NCI-H1694 treated with DMSO at 0.1 percent for 48 hours (cell line): ENCODE results near the gene GOLGA1.
"Not testable (repeated sequence)": the region's sequence is repeated elsewhere in the genome, so short reads cannot be mapped to it uniquely, and the experiment has no call there.

Source experiments
- DNase-seq: peaks from one replicate; lab custom pipeline; 2025; lab: John Stamatoyannopoulos, UW

The GOLGA1 gene

DNA sequence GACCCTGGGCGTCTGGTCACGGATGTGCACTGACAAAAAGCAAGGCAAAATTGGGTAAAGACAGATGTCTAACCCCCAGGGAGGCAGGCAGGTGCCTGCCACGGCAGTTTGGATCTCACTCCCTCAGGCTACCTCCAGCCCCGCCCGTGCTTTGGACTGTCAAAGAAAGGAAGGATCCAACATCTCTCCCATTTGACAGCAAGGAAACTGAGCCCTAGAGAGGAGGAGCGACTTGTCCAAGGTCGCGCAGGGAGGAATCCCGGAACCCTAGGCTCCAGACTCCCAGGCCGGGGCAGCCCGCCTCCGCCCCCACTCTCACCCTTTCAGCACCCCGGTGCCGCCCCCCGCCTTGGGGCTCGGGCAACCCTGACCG, 376 bp downstream of the GOLGA1 start:
- no peak for DNase-seq

DNA sequence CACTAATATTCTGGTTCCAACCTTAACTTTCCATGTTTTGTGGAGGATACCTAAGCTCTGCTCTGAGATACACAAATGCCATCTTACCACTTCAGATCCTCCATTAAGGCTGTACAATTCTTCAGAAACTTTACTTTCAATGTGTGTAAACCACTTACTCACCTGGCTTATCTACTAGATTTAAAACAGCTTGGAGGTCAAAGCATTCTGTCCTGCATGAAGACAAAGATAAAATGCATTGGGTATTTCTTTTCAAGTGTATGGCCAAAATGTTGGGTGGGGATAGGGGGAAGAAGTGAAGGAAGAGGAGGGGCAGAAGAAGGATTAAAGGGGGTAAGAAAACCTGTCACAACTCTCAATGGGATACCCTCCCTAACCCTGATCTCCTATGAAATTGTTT, 939 bp downstream of the GOLGA1 start:
- no peak for DNase-seq

DNA sequence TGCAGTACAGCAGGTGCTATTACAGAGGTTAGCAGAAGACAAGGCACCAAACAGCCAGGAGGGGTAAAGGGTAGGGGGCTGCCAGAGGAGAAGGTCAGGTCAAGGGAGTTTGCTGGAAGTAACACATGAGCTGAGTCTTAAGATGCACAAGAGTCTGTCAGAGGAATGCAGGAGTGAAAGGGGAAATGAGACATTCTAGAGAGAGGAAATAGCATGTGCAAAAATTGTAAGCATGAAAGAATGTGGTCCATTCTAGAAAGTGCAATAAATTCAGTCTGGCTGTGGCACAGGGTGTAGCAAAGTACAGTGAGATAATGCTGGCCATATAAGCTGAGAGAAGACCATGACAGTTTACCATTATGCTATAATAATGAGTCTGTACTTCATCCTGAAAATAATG, 6.6 kb downstream of the GOLGA1 start:
- DNase-seq = no peak

DNA sequence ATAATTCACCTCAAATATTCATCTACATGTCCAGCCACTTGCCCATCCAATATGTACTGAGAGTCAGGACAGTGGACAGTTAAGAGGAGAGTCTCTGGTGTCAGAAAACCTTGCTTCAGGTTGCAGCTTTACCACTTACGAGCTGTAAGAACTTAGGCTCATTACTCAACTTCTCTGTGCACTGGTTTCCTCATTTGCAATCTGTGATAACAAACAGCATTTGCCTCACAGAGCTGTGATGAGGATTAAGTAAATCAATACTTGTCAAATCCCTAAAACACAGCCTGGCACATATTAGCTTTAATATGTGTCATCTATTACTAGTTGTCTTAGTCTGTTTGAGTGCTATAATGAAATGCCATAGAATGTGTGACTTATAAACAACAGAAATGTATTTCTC, 8.6 kb downstream of the GOLGA1 start:
- DNase-seq = no peak

DNA sequence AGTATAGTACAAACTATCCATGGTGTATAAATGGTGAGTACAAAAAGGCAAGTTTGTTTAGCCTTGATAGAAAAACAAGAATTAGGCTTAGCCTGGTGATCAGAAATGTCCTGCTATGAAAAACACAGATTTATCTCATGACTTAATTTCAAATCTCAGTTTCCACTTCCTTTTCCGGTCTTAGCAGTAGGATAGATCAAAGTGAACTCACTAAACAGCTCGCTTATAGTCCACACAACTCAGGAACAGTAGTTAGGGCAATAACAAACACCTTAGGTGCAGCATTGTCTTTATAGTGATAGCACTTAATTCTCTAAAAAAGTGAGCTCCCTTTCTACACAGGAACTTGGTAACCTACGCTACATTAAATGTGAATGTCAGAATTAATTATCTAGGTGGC, 11.4 kb downstream of the GOLGA1 start:
- DNase-seq = no peak

DNA sequence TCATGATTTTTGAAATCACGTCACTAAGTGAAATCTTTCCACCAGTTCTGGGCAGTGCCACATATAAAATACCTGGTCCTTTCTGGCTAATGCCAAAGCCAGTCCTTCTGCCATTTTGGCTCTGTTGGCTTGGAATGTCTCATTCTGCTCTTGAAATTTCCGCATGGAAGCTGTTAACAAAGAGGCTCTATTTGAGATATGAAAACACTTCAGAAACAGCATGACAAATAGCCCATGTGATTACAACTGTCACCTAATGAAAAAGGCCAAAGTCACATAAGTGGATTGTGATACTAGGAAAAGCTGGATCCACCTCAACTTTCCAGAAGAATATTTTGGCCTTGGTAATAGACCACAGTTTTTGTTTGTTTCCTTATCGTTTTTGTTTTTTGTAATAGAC, 12.8 kb downstream of the GOLGA1 start:
- no peak for DNase-seq

DNA sequence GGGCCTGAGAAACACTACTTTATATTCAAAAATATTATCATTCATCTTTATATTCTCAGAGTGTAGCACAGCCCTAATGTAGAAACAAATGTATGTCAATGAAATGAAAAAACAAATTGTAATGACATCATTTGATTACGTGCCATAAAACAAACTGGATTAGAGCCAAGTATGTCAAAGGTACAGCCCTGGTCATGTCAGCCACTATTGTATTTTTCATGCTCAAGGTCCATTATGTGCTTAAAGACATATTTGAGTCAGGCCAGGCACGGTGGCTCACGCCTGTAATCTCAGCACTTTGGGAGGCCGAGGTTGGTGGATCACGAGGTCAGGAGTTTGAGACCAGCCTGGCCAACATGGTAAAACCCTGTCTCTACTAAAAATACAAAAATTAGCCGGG, 20.5 kb downstream of the GOLGA1 start:
- DNase-seq = not testable (repeated sequence)

DNA sequence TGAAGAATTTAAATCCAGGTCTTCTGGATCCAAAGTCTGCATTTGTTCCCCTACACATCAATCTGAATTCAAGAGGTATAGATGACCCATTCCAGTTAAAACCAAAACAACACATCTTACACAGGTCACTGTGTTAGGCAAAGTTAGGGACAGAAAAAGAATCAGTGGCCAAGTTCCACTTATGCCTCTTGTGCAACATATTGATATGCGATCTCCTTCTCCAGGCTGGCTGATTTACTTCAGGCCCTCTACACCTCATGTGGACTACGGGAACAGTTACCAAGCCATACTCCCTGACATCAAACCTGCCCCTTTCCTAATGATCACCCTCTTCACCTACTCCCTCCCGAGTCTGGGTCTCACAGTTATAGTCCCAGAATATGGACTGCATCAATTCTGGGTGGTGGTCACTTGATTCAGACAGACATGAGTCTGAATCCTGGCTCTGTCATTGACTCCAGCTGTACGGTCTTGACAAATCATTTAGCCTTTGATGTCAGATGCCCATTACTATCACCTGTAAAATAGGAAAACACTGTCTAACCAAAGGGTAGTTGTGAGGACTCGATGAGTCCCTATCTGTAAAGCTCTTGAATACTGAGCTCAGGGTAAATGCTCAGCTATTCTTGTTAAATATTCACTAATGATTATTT, 26.0 kb downstream of the GOLGA1 start:
- DNase-seq = no peak

DNA sequence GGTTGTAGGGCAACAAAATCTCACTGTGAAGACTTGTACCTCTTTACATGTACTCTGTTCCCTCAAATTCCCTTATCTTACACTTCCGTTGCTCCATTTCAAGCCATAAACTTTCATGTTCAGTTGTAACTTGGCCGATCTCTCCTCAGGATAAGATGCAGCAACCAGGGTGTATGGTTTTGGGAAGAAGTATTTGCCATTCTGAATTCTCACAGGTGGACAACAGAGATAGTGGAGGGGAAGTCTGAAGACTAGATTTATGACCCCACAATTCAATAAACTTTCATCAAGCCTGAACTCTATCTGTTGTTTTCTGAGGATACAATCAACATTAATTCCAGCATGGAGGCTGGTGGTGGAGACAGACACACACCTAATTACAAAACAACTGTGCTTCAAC, 27.5 kb downstream of the GOLGA1 start:
- DNase-seq = no peak

DNA sequence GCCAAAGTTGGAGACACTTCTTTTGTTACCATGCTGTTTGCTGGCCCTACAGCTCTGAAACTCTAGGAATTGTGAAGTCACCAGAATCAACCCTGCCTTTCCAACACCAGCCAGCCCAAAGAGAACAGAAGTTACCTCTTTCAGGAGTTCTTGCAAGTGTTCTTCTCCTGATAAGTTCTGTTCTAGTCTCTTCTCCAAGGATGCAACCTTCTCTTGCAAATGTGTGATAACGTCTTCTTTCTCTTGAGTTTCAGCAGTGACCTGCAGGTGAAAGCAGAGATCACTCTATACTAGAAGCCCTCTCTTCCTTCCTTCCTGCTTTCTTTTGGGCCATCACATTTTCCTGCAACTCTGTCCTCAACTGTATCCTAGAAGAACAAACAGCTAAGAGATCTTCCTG, 29.1 kb downstream of the GOLGA1 start:
- DNase-seq = no peak

DNA sequence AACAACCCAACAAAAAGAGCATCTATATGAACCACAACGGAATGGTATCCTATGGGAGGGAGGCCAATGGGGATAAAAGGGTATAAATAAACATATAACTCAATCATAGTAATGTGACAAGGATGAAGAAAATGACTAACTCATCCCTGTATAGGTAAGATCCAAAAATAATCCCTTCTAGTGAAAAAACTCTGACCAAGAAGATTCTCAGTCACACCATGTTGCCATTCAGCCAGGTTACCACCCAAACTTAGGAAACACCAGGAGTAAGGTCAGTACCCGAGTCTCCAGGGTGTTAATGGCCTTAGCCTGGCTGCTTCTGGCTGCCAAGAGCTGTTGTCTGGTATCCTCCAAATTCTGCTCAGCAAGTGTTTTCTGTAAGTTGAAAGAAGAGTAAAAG, 32.8 kb downstream of the GOLGA1 start:
- DNase-seq = no peak

DNA sequence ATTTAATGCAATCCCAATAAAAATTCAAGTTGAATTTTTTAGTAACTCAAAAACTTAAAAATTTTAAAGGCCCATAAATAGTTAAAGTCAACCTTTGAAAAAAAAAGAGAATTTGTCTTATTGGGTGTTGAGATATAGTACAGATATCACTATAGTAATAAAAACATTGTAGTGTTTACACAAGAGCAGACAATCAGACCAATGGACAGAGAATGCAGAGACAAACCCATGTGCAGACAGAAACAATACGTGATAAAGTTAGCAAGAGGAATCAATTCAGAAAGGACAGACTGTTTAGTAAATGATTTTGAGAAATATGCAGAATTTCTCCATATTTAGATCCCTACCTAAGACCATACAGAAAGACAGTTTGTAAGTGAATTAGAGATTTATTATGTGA, 33.9 kb downstream of the GOLGA1 start:
- no peak for DNase-seq

DNA sequence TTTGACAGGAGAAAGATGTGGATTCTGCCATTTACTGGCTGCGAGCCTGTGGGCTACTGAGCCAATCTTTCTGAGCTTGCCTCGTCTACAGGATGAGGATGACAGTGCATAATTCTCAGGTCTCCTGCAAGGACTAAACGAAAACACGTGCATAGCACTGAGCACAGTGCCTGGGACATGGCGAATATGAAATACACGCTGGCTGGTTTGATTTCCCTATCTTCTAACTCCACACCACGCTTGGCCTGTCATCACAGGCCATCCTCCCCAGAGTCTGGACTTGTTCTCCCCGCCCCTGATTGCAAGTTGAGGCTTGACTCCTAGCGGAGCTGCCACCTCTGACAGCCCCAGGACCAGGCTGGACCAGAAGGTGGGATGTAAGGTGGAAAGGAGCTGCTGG, 41.0 kb downstream of the GOLGA1 start:
- DNase-seq = no peak

DNA sequence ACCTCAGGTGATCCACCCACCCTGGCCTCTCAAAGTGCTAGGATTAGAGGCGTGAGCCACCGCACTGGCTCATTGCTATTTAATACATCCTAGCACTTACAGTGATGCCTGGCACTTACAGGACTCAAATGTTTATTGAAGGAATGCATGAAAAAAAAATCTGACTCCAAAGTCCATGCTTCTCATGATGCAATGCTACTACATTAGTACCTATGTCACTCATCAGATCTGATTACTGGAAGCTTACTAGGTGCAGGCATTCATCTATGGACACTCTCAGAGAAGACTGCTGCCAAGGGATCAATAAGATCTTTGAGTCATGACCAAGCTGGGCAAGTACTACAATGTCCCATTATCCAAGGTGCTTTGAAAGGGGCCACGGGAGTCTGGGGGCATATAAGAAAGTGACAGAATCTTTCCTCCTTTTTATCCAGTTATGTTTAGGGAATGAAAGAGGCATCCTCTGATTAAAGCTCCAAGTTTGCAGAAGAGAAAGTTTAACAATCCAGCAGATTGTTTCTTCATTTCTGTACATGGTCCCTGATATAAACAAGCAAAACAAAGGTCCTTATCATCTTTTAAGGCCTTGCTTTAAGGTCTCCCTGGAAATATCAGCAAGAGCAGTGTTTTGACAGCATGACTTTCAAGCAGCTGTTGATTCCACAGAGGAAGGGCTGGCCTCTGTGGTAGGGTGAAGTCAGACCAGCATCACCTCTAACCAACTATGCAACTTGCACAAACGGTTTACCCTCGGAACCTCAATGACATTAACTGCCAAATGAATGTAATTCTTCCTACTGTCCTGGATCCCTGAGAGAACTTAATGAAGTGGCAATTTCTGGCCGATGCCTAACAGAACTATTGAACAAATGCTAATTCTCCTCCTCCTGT, 43.1 kb downstream of the GOLGA1 start:
- DNase-seq = no peak

DNA sequence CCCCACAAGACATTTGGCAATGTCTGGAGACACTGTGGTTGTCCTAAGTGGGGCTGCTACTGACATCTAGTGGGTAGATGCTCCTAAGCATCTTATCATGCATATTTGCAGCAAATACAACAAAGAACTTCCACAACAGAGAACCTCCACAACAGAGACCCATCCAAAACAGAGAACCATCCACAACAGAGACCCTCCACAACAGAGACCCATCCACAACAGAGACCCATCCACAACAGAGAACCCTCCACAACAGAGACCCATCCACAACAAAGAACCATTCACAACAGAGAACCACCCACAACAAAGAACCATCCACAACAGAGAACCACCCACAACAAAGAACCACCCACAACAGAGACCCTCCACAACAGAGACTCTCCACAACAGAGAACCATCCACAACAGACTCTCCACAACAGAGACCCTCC, 46.1 kb downstream of the GOLGA1 start:
- DNase-seq = no peak

DNA sequence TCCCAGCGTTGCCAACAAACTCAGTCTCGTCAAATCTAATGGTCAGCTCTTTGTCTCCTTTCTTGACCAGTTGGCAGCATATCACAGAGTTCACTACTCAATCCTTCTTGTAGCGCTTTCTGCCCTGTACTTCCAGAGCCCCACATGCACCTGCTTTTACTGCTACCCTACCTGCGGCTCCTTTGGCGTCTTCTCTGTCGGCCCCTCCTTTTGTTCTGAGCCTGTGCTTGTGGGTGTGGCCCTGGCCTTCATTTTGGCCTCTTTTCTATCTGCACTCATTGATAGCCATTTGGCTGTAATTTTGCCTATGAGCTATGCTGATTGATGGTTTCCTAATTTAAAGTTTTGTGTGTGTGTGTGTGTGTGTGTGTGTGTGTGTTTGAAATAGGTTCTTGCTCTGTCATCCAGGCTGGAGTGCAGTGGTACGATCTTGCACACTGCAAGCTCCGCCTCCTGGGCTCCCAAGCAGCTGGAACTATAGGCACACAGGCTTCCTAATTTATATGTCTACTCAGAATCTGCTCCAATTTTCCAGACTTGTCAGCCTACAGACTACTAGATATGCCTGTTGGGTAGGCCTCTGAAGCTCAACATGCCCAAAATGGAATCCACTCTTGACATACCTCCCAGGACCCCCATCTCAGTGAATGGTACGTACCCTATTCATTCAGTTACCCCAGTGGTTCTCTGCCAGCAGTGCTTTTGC, 46.7 kb downstream of the GOLGA1 start:
- no peak for DNase-seq

DNA sequence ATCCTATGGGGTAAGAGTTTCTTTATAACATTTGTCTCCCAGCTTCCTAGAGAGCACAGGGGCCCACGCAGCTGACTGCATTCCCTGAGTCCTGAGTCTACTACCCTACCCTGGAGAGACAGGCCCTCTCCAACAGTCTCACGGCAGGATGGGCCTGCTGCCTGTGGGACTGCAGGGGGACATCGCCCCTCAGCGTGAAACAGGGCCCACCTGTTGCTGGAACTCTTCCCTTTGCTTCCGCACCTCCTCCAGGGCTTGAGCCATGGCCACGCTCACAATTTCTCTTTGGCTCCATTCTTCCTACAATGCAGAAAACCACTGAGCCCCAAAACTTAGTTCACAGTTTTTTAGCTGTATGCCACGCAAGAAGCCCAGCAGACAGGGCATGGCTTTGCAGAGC, 50.7 kb downstream of the GOLGA1 start:
- DNase-seq = no peak

DNA sequence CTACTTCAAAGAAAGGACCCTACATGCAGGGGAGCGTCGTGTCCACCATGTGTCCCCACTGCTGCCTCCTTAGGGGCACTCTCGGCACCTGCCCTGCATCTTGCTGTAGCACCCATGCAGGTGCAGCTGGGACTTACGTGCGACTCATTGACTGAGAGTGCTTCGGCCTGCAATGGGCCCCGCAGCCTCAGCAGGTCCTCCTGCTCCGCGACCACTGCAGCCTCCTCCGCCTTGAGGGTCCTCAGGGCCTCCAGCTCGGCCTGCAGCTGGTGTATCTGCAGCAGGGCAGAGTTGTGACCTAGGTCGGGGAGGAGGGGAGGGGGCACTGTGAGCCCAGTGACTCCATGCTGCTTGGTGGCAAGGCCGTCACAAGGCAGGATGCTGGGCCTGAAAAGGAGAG, 51.9 kb downstream of the GOLGA1 start:
- DNase-seq = no peak

DNA sequence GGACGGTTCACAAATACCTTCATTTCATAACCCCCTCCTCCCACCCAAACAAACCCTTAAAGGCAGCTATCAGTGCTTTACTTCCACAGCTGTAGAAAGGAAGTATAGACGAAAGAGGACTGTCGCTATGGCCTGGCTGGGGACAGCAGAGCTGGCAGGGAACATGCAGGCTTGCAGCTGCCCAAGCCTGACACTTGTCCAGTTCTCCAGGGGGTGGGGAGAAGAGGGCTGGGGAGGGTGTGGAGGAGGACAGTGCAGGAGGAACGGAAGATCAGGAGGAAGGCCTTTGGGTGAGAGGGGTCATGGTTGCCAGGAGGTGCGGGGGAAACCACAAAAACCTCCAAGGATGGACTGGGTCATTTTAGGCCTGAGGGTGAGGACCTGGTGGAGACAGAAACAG, 53.1 kb downstream of the GOLGA1 start:
- no peak for DNase-seq

DNA sequence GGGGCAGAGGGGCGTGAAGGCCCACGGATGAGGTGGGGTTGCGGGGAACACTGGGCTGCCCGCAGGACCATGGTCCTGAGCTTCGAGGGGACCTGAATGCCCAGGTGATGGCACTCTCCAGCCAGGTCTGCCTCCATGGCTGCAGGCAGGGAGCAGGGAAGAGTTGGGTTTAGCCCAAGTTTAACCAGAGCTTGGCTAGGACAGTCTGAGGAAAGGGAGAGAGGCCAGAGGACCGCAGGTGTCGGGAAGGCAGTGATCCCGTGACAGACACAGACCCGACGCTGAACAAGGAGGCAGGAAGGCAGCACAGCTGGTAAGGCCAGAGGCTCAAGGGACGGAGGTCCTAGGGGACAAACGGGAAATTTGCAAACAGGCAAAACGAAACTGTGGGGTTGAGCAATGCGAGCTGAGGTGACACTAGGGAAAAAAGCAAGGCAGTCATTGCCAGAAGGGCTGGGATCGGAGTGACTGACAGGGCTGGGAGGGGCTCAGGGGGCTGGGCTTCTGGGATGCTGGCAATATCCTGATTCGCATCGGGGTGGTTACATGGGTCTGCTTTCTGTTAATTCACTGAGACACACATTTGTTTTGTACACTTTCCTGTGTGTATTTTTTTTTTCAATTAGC, 53.9 kb downstream of the GOLGA1 start:
- no peak for DNase-seq

DNA sequence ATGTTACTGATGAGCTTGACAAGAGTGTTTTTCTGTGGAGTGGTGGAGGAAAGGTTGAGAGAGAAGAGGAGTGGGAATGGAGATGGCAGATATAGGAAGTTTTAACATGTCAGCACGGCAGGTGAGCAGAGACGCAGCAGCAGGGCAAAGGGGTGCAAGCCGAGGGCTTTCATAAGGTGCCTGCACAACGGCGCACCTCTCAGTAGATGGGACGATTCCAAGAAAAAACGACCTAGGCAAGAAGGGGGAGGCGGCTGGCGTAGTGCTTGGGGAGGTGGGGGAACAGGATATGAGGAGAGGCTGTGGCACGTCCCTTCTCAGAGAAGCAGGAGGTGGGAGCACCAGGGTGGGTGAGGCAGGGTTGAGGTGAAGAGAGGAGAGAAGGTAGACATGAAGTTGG, 54.4 kb downstream of the GOLGA1 start:
- DNase-seq = no peak

DNA sequence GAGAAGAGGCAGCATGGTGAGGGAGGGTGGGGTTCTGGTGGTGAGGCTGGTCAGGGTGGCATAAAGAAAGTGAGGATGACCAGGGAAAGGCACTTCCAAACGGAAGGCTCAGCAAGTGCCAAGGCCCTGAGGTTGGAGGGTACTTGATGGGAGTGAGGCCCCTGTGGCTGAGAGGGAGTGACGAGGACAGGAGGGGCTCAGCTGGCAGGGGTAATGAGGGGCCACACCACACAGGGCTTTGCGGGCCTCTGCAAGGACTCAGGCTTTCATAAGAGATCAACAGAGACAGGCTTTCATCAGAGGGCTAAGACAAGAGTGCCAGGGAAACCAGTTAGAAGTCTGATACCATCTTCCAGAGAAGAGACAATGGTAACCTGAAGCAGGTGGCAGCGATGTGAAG, 55.3 kb downstream of the GOLGA1 start:
- DNase-seq = no peak

DNA sequence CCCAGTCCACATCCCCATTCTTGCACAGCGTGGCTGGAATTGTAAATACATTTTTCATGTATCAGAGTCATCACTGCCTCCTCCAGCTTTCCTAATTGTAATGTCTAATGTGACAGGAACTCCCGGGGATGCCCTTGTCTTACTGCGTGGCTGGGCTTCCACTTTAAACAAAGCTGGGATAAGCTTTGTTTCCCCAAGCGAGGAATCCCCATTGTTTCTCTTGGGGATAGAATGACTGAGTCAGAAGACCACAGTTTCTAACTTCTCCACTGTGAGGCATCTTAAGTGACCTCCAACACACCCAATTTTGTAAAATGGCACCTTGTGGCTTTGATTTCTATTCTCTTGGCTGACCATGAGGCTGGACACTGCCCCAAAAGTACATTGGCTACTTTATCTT, 56.5 kb downstream of the GOLGA1 start:
- DNase-seq = no peak
